ENCODE measurements around the gene TMEM132D.

- TF ChIP-seq, protein P1, sequence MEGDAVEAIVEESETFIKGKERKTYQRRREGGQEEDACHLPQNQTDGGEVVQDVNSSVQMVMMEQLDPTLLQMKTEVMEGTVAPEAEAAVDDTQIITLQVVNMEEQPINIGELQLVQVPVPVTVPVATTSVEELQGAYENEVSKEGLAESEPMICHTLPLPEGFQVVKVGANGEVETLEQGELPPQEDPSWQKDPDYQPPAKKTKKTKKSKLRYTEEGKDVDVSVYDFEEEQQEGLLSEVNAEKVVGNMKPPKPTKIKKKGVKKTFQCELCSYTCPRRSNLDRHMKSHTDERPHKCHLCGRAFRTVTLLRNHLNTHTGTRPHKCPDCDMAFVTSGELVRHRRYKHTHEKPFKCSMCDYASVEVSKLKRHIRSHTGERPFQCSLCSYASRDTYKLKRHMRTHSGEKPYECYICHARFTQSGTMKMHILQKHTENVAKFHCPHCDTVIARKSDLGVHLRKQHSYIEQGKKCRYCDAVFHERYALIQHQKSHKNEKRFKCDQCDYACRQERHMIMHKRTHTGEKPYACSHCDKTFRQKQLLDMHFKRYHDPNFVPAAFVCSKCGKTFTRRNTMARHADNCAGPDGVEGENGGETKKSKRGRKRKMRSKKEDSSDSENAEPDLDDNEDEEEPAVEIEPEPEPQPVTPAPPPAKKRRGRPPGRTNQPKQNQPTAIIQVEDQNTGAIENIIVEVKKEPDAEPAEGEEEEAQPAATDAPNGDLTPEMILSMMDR (conservative IDR thresholded peaks at IDR 0.05; ENCODE audit: low read length) = no peak
- TF ChIP-seq EZH2phosphoT487 (IDR thresholded peaks at IDR 0.05; ENCODE audit: borderline replicate concordance, low read depth, low read length) = no peak
Observed at GRCh38 chr12:129607756-129608155, 296.1 kb downstream of the TMEM132D start.

Data from OCI-LY7 (cell line).